ENCODE results near the gene LMBRD2. TPM values are rescaled to one million over a fixed set of nuclear protein-coding genes. Genes with fewer than 3 reads are reported as not detected.

Gene LMBRD2
- total and polyA plus RNA-seq, 2 donors (not counting 3 experiments of a cell fraction or from before 2014, with no cell fraction given), result 1.2 to 5.2 TPM

- TF ChIP-seq, protein P1, sequence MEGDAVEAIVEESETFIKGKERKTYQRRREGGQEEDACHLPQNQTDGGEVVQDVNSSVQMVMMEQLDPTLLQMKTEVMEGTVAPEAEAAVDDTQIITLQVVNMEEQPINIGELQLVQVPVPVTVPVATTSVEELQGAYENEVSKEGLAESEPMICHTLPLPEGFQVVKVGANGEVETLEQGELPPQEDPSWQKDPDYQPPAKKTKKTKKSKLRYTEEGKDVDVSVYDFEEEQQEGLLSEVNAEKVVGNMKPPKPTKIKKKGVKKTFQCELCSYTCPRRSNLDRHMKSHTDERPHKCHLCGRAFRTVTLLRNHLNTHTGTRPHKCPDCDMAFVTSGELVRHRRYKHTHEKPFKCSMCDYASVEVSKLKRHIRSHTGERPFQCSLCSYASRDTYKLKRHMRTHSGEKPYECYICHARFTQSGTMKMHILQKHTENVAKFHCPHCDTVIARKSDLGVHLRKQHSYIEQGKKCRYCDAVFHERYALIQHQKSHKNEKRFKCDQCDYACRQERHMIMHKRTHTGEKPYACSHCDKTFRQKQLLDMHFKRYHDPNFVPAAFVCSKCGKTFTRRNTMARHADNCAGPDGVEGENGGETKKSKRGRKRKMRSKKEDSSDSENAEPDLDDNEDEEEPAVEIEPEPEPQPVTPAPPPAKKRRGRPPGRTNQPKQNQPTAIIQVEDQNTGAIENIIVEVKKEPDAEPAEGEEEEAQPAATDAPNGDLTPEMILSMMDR (IDR thresholded peaks at IDR 0.05; ENCODE audit: extremely low read depth in 1 of 2, insufficient read depth in 1 of 2, low read depth in 1 of 2, low read length in 2 of 2), result no peak
- TF ChIP-seq EZH2 (IDR thresholded peaks at IDR 0.05; ENCODE audit: borderline replicate concordance, low read depth, low read length, severe bottlenecking), result no peak
- TF ChIP-seq POLR2A (IDR thresholded peaks at IDR 0.05; ENCODE audit: low read depth, low read length), result no peak
- Histone ChIP-seq H2AFZ (ENCODE audit: low read depth, low read length) (no peak overlapping the region), H3K36me3 (ENCODE audit: control insufficient read depth in 2 of 2, extremely low read depth in 1 of 2, insufficient read depth in 2 of 2, low read length in 2 of 2) (peaks cover 7 to 13% of the 10 kb centered on the region in 2 experiments), H3K79me2 (ENCODE audit: control insufficient read depth, insufficient read depth, low read length) (peaks cover 11% of the 10 kb centered on the region), H3K4me2 (ENCODE audit: insufficient read depth, low read length) (no peak overlapping the region), H3K27ac (ENCODE audit: insufficient read depth, low read depth, low read length) (no peak overlapping the region), H4K20me1 (replicated peaks; ENCODE audit: control insufficient read depth, extremely low read depth, insufficient read depth, low read length) (no peaks in the 10 kb centered on the region), H3K4me3 (replicated peaks in 1 of 3; ENCODE audit: insufficient read depth in 1 of 3, low read depth in 1 of 3, low read length in 3 of 3) (no peak overlapping the region), H3K9me1 (replicated peaks; ENCODE audit: control insufficient read depth, extremely low read depth, insufficient read depth, low read length) (no peaks in the 10 kb centered on the region), H3K9ac (replicated peaks; ENCODE audit: extremely low read depth, insufficient read depth, low read length) (no peak overlapping the region), H3K9me3 (replicated peaks; ENCODE audit: control insufficient read depth, insufficient read depth, low read length) (no peaks in the 10 kb centered on the region), H3K4me1 (ENCODE audit: control insufficient read depth, extremely low read depth, insufficient read depth, low read length) (peaks cover 4% of the 10 kb centered on the region), H3K27me3 (ENCODE audit: control insufficient read depth in 2 of 2, insufficient read depth in 2 of 2, low read length in 2 of 2) (no peaks in the 10 kb centered on the region)
- no peak for DNase-seq (ENCODE audit: low read depth, low spot score)
- no peak for FAIRE-seq
- CTCF ChIA-PET, result interaction anchor here (1.4 to 3.4 kb wide), 2 partner anchors 18 to 81 kb away, joined by 4 to 8 read pairs; no protein-coding TSS in a partner anchor
- intact Hi-C loops (cut with micrococcal nuclease) (no loop called here), dilution Hi-C loops (cut with MboI; ENCODE audit: extremely low pct_ligation_motif_present, low sequenced_read_pairs) (no loop called here)
- POLR2A ChIA-PET, result no interaction called here
- BruUV-seq (replicated peaks), result no TSS peak
These were observed 8.9 kb upstream of the LMBRD2 start for GRCh38 chr5:36160617-36161016.

- dilution Hi-C loops (cut with MboI; ENCODE audit: extremely low pct_ligation_motif_present, low sequenced_read_pairs) (no loop called here), intact Hi-C loops (cut with micrococcal nuclease) (no loop called here)
- DNase-seq (ENCODE audit: low read depth, low spot score) (peak; percentile 44), FAIRE-seq (no peak)
- TF ChIP-seq, protein P1 (IDR thresholded peaks at IDR 0.05; ENCODE audit: extremely low read depth in 1 of 2, insufficient read depth in 1 of 2, low read depth in 1 of 2, low read length in 2 of 2), result no peak
- ChIA-PET CTCF (interaction anchor here (0.8 to 1.3 kb wide), 2 partner anchors 20 to 79 kb away, joined by 3 read pairs; no protein-coding TSS in a partner anchor), POLR2A (no interaction called here)
- Histone ChIP-seq H3K9ac (replicated peaks; ENCODE audit: extremely low read depth, insufficient read depth, low read length) (no peak overlapping the region), H2AFZ (ENCODE audit: low read depth, low read length) (no peak overlapping the region), H3K9me3 (replicated peaks; ENCODE audit: control insufficient read depth, insufficient read depth, low read length) (no peaks in the 10 kb centered on the region), H3K9me1 (replicated peaks; ENCODE audit: control insufficient read depth, extremely low read depth, insufficient read depth, low read length) (no peaks in the 10 kb centered on the region), H3K36me3 (ENCODE audit: control insufficient read depth in 2 of 2, extremely low read depth in 1 of 2, insufficient read depth in 2 of 2, low read length in 2 of 2) (peaks cover 2 to 4% of the 10 kb centered on the region in 2 experiments), H3K79me2 (ENCODE audit: control insufficient read depth, insufficient read depth, low read length) (peaks cover 21% of the 10 kb centered on the region), H4K20me1 (replicated peaks; ENCODE audit: control insufficient read depth, extremely low read depth, insufficient read depth, low read length) (no peaks in the 10 kb centered on the region), H3K4me3 (replicated peaks in 1 of 3; ENCODE audit: insufficient read depth in 1 of 3, low read depth in 1 of 3, low read length in 3 of 3) (no peak overlapping the region), H3K4me1 (ENCODE audit: control insufficient read depth, extremely low read depth, insufficient read depth, low read length) (peaks cover 10% of the 10 kb centered on the region), H3K27ac (ENCODE audit: insufficient read depth, low read depth, low read length) (no peak overlapping the region), H3K27me3 (ENCODE audit: control insufficient read depth in 2 of 2, insufficient read depth in 2 of 2, low read length in 2 of 2) (no peaks in the 10 kb centered on the region), H3K4me2 (ENCODE audit: insufficient read depth, low read length) (no peak overlapping the region)
- BruUV-seq (replicated peaks), result no TSS peak
These were observed 6.5 kb upstream of the LMBRD2 start for GRCh38 chr5:36158144-36158543.

Data from endothelial cell of umbilical vein (primary cell).